K562 (cell line): Measurements from ENCODE around the gene SEC24A. TPM values are rescaled to one million over a fixed set of nuclear protein-coding genes. Genes with fewer than 3 reads are reported as not detected.

Experiments
- ATAC-seq: fragments of 200-7000 bp; cut with Tn5 transposase; 3 replicates; pipeline ENCODE4 v1.9.1; 2020; ENCODE audit warnings: moderate library complexity
- BruUV-seq: library from RNA; stranded (reverse); fragments of 400-500 nt; replicated peaks from 2 replicates; lab custom pipeline; 2021; lab: Mats Ljungman, UMichigan
- CTCF ChIA-PET: fragments of 300-600 bp; formaldehyde crosslinking; extraction: SDS; loops from one replicate; lab custom pipeline; 2021; ENCODE audit warnings: low intra/inter-chr PET ratio; lab: Yijun Ruan, JAX
- POLR2A ChIA-PET: fragments of 300-600, 350-650 bp; sonication (Branson Sonifier 250); formaldehyde crosslinking; extraction: SDS; loops from one replicate; lab custom pipeline; 2021; ENCODE audit warnings: antibody characterized with exemption, inconsistent platforms; lab: Yijun Ruan, JAX
- DNase-seq, 4 experiments: peaks; one replicate each; pipeline versions ENCODE4 v3.0.0 to v3.0.0-alpha.2; 2011 to 2018; ENCODE audit warnings: low spot score in 3 of 4, mixed read lengths in 3 of 4; ENCODE audit errors: extremely low read depth in 1 of 4
- FAIRE-seq: peaks from 2 replicates; lab custom pipeline; 2011; peaks lifted over from hg19 to GRCh38; lab: Jason Lieb, UNC
- H2AFZ ChIP-seq: 2 replicates; pipeline ENCODE4 v1.6.0; 2011; ENCODE audit warnings: low read depth, low read length, control low read depth, inconsistent platforms
- H3K27ac ChIP-seq: fragments of 200-600 bp; 3 replicates; pipeline ENCODE4 v1.8.0; 2011; ENCODE audit warnings: low read depth, mild to moderate bottlenecking, control low read depth, inconsistent platforms, low read length, moderate library complexity, mixed read lengths; ENCODE audit errors: extremely low read depth
- H3K27me3 ChIP-seq, 2 experiments: fragments of 300-600 bp in 1 of 2; 2 replicates in 1 of 2; 3 replicates in 1 of 2; pipeline versions ENCODE4 v1.6.0 to v1.8.0; 2011; ENCODE audit warnings: inconsistent platforms in 2 of 2, low read length in 2 of 2, mild to moderate bottlenecking in 1 of 2, mixed read lengths in 1 of 2, moderate library complexity in 1 of 2; ENCODE audit not compliant: control insufficient read depth in 2 of 2, insufficient read depth in 2 of 2
- H3K36me3 ChIP-seq: fragments of 300-600 bp; 3 replicates; pipeline ENCODE4 v1.8.0; 2011; ENCODE audit warnings: mild to moderate bottlenecking, low read length, inconsistent platforms; ENCODE audit not compliant: control insufficient read depth, insufficient read depth
- H3K4me1 ChIP-seq, 2 experiments: fragments of 200-600 bp in 1 of 2; replicated peaks in 1 of 2; 2 replicates in 1 of 2; 3 replicates in 1 of 2; pipeline versions ENCODE4 v1.5.1 to v1.8.0; 2011; ENCODE audit warnings: inconsistent platforms in 2 of 2, low read length in 2 of 2, mild to moderate bottlenecking in 1 of 2, mixed read lengths in 1 of 2, moderate library complexity in 1 of 2; ENCODE audit not compliant: control insufficient read depth in 2 of 2, insufficient read depth in 2 of 2
- H3K4me2 ChIP-seq: 2 replicates; pipeline ENCODE4 v1.6.1; 2011; ENCODE audit warnings: low read length, control low read depth, inconsistent platforms, mixed read lengths; ENCODE audit not compliant: insufficient read depth
- H3K4me3 ChIP-seq: fragments of 200-600 bp; sonication (generic), shearing (Covaris generic); 2 replicates; pipeline ENCODE4 v1.5.1; 2016; ENCODE audit warnings: control low read depth, inconsistent platforms
- H3K79me2 ChIP-seq: fragments of 200-600 bp; 3 replicates; pipeline ENCODE4 v1.8.0; 2011; ENCODE audit warnings: low read length, inconsistent platforms; ENCODE audit not compliant: control insufficient read depth, insufficient read depth
- H3K9ac ChIP-seq, 2 experiments: 2 replicates each; pipeline versions ENCODE4 v1.6.0 to v1.6.1; 2011; ENCODE audit warnings: low read depth in 2 of 2, low read length in 2 of 2, control low read depth in 1 of 2, inconsistent platforms in 1 of 2, mild to moderate bottlenecking in 1 of 2, mixed read lengths in 1 of 2; ENCODE audit not compliant: insufficient read depth in 1 of 2
- H3K9me1 ChIP-seq: one replicate; pipeline ENCODE4 v1.6.0; 2011; ENCODE audit warnings: inconsistent platforms, mild to moderate bottlenecking, low read length, moderate library complexity; ENCODE audit not compliant: control insufficient read depth, insufficient read depth
- H3K9me3 ChIP-seq: replicated peaks from 2 replicates; pipeline ENCODE4 v1.5.1; 2011; ENCODE audit warnings: low read depth, low read length, inconsistent platforms; ENCODE audit not compliant: control insufficient read depth, insufficient read depth
- H4K20me1 ChIP-seq: replicated peaks from 2 replicates; pipeline ENCODE4 v1.6.1; 2011; ENCODE audit warnings: low read length, inconsistent platforms, mixed read lengths; ENCODE audit not compliant: control insufficient read depth, insufficient read depth
- MCM3 ChIP-seq: fragments of 450-650 bp; IDR thresholded peaks from 2 replicates; pipeline ENCODE4 v1.6.1; 2016
- MCM7 ChIP-seq, 2 experiments: fragments of 450-650 bp; IDR thresholded peaks; 2 replicates each; pipeline ENCODE4 v1.6.1; 2016 to 2018
- MYNN ChIP-seq, 2 experiments: sonication (generic); formaldehyde crosslinking in 1 of 2; IDR thresholded peaks; 2 replicates each; pipeline versions ENCODE4 v1.5.0 to v1.6.1; 2016 to 2020; ENCODE audit warnings: antibody characterized with exemption in 1 of 2, missing genetic modification reagents in 1 of 2
- ZNF277 ChIP-seq: fragments of 250-450 bp; sonication (Bioruptor Pico); IDR thresholded peaks from 2 replicates; pipeline ENCODE4 v1.8.0; 2022; ENCODE audit warnings: inconsistent platforms, mild to moderate bottlenecking, moderate library complexity, borderline replicate concordance
- ZNF589 ChIP-seq: fragments of 200-800 bp; sonication (Bioruptor generic); IDR thresholded peaks from 2 replicates; pipeline ENCODE4 v1.6.1; 2016; ENCODE audit warnings: low read depth, missing genetic modification characterization, missing compliant biosample characterization
- ZNF830 ChIP-seq: fragments of 250-450 bp; sonication (Bioruptor Pico); IDR thresholded peaks from 2 replicates; pipeline ENCODE4 v1.5.0; 2021; ENCODE audit warnings: mild to moderate bottlenecking
- WGBS: fragments of 100-300 bp; shearing (Covaris generic); methylation state at CpG from one replicate; pipeline ENCODE4 v1.1.6; 2016; ENCODE audit warnings: low coverage, mixed read lengths; ENCODE audit not compliant: insufficient coverage; ENCODE audit errors: missing lambda C conversion rate; 5-methylcytosine and 5-hydroxymethylcytosine counted together
- in situ Hi-C: fragments of 300-500 bp; cut with MboI; formaldehyde crosslinking; loops from 4 replicates; pipeline ENCODE4 v1.15.0; 2018; ENCODE audit warnings: inconsistent platforms, mixed read lengths
- intact Hi-C: fragments of 100-400 bp; cut with micrococcal nuclease; formaldehyde crosslinking; loops from 2 replicates; pipeline ENCODE4 v1.14.2; 2022
- polyA plus RNA-seq, 8 experiments: library from polyadenylated mRNA; depleted of rRNA in 4 of 8; stranded (reverse) in 5 of 8; unstranded in 3 of 8; fragments of >200 nt; fragmentation: Nextera tagmentation in 2 of 8; fragmentation: Illumina TruSeq in 1 of 8; extraction: Ambion mirVana in 2 of 8; extraction: Trizol in 1 of 8; gene quantifications; 2 replicates each; pipeline versions ENCODE4 v1.2.1 to v1.2.3, GENCODE V29; 2011 to 2014; ENCODE audit warnings: inconsistent platforms in 1 of 8, missing spikeins in 1 of 8
- total RNA-seq, 7 experiments: library from RNA; depleted of rRNA in 6 of 7; stranded (reverse); fragments of >200 nt in 6 of 7; fragmentation: Illumina TruSeq in 2 of 7; extraction: Trizol in 2 of 7; gene quantifications; 2 replicates each; pipeline versions ENCODE4 v1.2.1 to v1.2.3, GENCODE V29; 2011 to 2021; ENCODE audit warnings: low replicate concordance in 1 of 7
- TF ChIP-seq, protein P1 (sequence below): fragments of 250-450 bp; sonication (Bioruptor Pico); IDR thresholded peaks from 2 replicates; pipeline ENCODE4 v1.5.0; 2020; ENCODE audit warnings: mild to moderate bottlenecking, borderline replicate concordance
- TF ChIP-seq, protein P2 (sequence below): fragments of 450-650 bp; IDR thresholded peaks from 2 replicates; pipeline ENCODE4 v1.6.1; 2016
- TF ChIP-seq, protein P3 (sequence below): fragments of 450-650 bp; IDR thresholded peaks from 2 replicates; pipeline ENCODE4 v1.6.1; 2016; ENCODE audit warnings: mild to moderate bottlenecking

SEC24A gene
- total and polyA plus RNA-seq, 9 of the 15 experiments (the other 6 are each of a cell fraction or from before 2014, with no cell fraction given): 7.9 to 36.5 (median 17.5) TPM

DNA sequence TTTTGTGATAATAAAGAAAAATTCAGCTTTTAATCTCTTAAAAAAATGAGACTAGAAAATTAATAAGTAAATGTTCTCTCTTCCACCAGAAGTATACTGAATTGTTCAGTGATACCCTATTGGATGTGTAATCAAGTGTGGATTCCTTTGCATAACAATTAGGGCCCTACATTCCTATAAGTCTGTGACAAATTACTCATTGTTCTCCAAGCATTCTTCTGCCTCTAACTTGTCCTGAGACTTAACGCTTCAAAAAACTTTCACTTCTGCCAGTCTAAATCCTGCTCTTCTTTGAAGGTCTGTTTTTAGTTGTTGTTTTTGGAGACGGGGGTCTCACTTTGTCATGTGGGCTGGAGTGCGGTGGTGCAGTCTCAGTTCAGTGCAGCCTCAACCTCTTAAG is 100.8 kb downstream of the SEC24A start:
- ATAC-seq: no peak
- Histone ChIP-seq H3K4me3 (no peak overlapping the region), H4K20me1 (no peaks in the 10 kb centered on the region), H3K27ac (no peak overlapping the region), H3K36me3 (peaks cover 18% of the 10 kb centered on the region; the same call in 1 of the 3 replicates), H3K79me2 (no peaks in the 10 kb centered on the region), H3K9me1 (no peaks in the 10 kb centered on the region), H3K9me3 (no peaks in the 10 kb centered on the region), H3K4me1 (no peaks in the 10 kb centered on the region), H3K4me2 (no peak overlapping the region), H3K27me3 (no peaks in the 10 kb centered on the region)
- CTCF ChIA-PET: no interaction called here
- intact Hi-C loops: no loop called here
- no peak for FAIRE-seq
- in situ Hi-C loops: no loop called here
- 89% methylated on average over 3 of the region's 3 CpGs for WGBS
- TF ChIP-seq MCM3 (no peak), MCM7 (IDR thresholded peaks at IDR 0.05) (no peak), ZNF277 (no peak), ZNF830 (CRISPR knock-in tag) (no peak), ZNF589 (CRISPR knock-in tag) (no peak), MYNN (IDR thresholded peaks at IDR 0.05) (no peak), MYNN (CRISPR knock-in tag; IDR thresholded peaks at IDR 0.05) (no peak)
- TF ChIP-seq, protein P1, sequence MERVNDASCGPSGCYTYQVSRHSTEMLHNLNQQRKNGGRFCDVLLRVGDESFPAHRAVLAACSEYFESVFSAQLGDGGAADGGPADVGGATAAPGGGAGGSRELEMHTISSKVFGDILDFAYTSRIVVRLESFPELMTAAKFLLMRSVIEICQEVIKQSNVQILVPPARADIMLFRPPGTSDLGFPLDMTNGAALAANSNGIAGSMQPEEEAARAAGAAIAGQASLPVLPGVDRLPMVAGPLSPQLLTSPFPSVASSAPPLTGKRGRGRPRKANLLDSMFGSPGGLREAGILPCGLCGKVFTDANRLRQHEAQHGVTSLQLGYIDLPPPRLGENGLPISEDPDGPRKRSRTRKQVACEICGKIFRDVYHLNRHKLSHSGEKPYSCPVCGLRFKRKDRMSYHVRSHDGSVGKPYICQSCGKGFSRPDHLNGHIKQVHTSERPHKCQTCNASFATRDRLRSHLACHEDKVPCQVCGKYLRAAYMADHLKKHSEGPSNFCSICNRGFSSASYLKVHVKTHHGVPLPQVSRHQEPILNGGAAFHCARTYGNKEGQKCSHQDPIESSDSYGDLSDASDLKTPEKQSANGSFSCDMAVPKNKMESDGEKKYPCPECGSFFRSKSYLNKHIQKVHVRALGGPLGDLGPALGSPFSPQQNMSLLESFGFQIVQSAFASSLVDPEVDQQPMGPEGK (CRISPR knock-in tag): no peak
- TF ChIP-seq, protein P2, sequence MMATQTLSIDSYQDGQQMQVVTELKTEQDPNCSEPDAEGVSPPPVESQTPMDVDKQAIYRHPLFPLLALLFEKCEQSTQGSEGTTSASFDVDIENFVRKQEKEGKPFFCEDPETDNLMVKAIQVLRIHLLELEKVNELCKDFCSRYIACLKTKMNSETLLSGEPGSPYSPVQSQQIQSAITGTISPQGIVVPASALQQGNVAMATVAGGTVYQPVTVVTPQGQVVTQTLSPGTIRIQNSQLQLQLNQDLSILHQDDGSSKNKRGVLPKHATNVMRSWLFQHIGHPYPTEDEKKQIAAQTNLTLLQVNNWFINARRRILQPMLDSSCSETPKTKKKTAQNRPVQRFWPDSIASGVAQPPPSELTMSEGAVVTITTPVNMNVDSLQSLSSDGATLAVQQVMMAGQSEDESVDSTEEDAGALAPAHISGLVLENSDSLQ: no peak
- TF ChIP-seq, protein P3, sequence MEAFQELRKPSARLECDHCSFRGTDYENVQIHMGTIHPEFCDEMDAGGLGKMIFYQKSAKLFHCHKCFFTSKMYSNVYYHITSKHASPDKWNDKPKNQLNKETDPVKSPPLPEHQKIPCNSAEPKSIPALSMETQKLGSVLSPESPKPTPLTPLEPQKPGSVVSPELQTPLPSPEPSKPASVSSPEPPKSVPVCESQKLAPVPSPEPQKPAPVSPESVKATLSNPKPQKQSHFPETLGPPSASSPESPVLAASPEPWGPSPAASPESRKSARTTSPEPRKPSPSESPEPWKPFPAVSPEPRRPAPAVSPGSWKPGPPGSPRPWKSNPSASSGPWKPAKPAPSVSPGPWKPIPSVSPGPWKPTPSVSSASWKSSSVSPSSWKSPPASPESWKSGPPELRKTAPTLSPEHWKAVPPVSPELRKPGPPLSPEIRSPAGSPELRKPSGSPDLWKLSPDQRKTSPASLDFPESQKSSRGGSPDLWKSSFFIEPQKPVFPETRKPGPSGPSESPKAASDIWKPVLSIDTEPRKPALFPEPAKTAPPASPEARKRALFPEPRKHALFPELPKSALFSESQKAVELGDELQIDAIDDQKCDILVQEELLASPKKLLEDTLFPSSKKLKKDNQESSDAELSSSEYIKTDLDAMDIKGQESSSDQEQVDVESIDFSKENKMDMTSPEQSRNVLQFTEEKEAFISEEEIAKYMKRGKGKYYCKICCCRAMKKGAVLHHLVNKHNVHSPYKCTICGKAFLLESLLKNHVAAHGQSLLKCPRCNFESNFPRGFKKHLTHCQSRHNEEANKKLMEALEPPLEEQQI: no peak
- TF ChIP-seq, all 486 proteins: peak for 0
- BruUV-seq: no TSS peak
- no peak for DNase-seq
- POLR2A ChIA-PET: interaction anchor here (2.6 kb wide), 1 partner anchor 9 kb away, joined by 15 read pairs; no protein-coding TSS in a partner anchor
- Histone ChIP-seq H2AFZ (no peak overlapping the region), H3K9ac (no peak overlapping the region)
